AG10803 (cell line): Measurements from ENCODE around the gene NLGN4Y.

ENCODE experiments used
- DNase-seq: peaks from one replicate; pipeline ENCODE4 v3.0.0; 2010; ENCODE audit warnings: low read depth
- H3K4me3 ChIP-seq: 2 replicates; pipeline ENCODE4 v1.5.1; 2011; ENCODE audit warnings: mild to moderate bottlenecking, low read length, control low read depth
- TF ChIP-seq, protein P1 (sequence below): conservative IDR thresholded peaks from 2 replicates; pipeline ENCODE4 v1.5.1; 2011; ENCODE audit warnings: mild to moderate bottlenecking, low read length, control low read depth, inconsistent platforms

Gene NLGN4Y

DNA sequence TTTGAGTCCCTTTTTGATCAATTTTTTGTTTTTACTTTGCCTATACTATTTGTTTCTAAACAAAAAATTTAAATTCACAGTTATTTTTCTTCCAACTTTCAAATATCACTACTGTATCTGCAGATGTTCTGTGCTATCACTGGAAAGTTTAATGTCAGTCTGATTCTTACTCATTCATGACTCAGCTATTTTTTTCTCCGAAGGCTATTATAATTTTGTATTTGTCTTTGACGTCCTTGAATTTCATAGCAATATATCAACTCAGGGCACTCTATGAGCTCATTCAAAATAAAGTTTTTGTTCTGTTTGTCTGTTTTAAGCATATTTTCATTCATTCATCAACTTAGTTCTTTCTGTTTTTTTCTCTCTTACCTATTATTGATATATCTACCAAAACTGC lies 273.7 kb downstream of the NLGN4Y start:
- TF ChIP-seq, protein P1, sequence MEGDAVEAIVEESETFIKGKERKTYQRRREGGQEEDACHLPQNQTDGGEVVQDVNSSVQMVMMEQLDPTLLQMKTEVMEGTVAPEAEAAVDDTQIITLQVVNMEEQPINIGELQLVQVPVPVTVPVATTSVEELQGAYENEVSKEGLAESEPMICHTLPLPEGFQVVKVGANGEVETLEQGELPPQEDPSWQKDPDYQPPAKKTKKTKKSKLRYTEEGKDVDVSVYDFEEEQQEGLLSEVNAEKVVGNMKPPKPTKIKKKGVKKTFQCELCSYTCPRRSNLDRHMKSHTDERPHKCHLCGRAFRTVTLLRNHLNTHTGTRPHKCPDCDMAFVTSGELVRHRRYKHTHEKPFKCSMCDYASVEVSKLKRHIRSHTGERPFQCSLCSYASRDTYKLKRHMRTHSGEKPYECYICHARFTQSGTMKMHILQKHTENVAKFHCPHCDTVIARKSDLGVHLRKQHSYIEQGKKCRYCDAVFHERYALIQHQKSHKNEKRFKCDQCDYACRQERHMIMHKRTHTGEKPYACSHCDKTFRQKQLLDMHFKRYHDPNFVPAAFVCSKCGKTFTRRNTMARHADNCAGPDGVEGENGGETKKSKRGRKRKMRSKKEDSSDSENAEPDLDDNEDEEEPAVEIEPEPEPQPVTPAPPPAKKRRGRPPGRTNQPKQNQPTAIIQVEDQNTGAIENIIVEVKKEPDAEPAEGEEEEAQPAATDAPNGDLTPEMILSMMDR, result no peak
- DNase-seq, result no peak
- no peak overlapping the region for H3K4me3 ChIP-seq

GRCh38 chrY:14801096-14801495 lies 276.8 kb downstream of the NLGN4Y start:
- no peak for DNase-seq
- TF ChIP-seq, protein P1, result no peak
- no peak overlapping the region for H3K4me3 ChIP-seq

DNA sequence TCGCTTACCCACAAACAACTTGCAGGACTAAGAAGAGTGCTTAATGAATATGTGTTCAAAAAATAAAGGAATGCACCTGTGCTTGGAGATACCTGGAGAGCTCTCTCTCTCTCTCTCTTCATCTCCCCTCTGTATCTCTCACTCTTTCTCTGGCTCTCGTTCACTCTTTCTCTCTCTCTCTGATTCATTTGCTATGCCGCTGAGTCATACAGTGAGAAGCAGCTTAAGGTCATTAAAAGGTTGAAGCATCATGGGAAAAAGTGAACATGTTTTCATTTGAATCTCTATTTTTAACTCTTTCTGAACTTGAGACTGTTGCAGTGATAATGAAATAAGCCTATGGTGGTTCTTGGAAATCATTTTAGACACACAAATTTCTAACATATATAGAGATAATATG lies 277.8 kb downstream of the NLGN4Y start:
- TF ChIP-seq, protein P1, result no peak
- no peak overlapping the region for H3K4me3 ChIP-seq
- peak; percentile 43 for DNase-seq

GRCh38 chrY:14804041-14804440 lies 279.7 kb downstream of the NLGN4Y start:
- TF ChIP-seq, protein P1, result no peak
- DNase-seq, result peak; percentile 74

GRCh38 chrY:14818452-14818851 lies 294.1 kb downstream of the NLGN4Y start:
- H3K4me3 ChIP-seq, result no peak overlapping the region
- no peak for DNase-seq
- TF ChIP-seq, protein P1, result no peak

More at GRCh38 chrY:14804041-14804440, 279.7 kb downstream of the NLGN4Y start:
- no peak overlapping the region for H3K4me3 ChIP-seq

DNA sequence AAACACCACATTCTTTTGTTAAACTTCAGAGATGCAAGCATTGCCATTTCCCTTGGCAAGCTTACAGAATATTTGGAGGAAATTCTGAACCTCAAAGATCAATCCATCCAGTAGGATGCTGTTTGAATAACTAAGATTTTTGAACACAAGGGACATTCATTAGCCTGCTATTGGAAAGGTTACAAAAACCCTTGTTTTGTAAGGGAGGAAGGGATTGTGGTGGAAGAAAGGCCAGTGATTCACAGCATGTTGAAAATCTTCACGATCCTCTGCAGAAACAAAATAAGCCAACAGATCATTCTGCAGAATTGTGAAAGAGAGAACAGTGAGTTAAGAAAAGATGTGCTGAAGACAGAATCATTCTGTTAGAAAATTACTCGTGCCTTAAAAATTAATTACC lies 297.9 kb downstream of the NLGN4Y start:
- TF ChIP-seq, protein P1, result no peak
- H3K4me3 ChIP-seq, result no peak overlapping the region
- peak; percentile 96 for DNase-seq

DNA sequence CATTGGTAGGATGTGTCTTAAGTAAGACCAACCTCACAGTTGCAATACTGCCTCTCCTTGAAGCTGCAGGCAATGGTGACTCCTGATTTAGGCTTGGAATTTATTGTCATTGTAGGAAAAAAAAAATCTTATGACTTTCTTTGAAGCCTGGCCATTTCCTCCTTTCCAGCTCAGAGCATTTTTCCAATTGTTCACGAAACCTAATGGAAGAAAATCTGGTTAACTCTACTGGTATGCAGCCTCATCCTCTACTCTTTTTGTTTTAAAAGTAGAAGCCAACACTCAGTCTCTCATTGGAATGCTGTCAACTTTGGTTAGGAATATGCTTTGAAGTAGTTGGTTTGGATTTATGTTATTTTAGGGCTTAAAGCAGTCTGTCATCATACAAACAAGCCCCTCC lies 298.6 kb downstream of the NLGN4Y start:
- TF ChIP-seq, protein P1, result no peak
- no peak overlapping the region for H3K4me3 ChIP-seq
- DNase-seq, result peak; percentile 81
